Measurements from ENCODE around the gene AGBL4. TPM values are rescaled to one million over a fixed set of nuclear protein-coding genes. Genes with fewer than 3 reads are reported as not detected.

Gene AGBL4
- total and polyA plus RNA-seq, 9 of the 15 experiments (the other 6 are each of a cell fraction or from before 2014, with no cell fraction given): 0.11 TPM; not detected in 7

DNA sequence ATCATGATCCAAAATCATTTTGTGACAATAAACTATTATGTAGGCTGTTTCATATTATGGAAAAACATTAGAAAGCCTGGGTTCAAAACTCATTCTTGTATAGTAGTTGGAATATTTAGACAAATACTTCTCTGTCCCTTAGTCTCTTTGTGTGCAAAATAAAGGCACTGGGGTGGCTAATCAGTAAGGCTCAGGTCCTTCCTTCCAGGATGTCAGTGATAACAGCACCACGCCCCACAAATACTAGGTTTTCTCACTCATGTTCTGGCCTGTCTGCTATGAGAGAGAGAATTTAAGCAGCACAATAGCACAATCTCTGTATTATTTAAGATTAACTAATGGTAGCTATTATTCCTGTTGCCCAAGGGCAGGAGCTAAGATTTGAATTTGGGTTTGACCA lies 788.8 kb downstream of the AGBL4 start:
- Histone ChIP-seq H2AFZ (ENCODE audit: low read depth, low read length) (no peak overlapping the region), H3K9ac (ENCODE audit: insufficient read depth in 1 of 2, low read depth in 2 of 2, low read length in 2 of 2) (no peak overlapping the region), H3K36me3 (ENCODE audit: control insufficient read depth, insufficient read depth, low read length) (no peaks in the 10 kb centered on the region), H3K4me1 (replicated peaks in 1 of 2; ENCODE audit: control insufficient read depth in 2 of 2, insufficient read depth in 2 of 2, low read length in 2 of 2) (no peaks in the 10 kb centered on the region), H3K9me1 (ENCODE audit: control insufficient read depth, insufficient read depth, low read length) (no peaks in the 10 kb centered on the region), H4K20me1 (replicated peaks; ENCODE audit: control insufficient read depth, insufficient read depth, low read length) (no peaks in the 10 kb centered on the region), H3K27me3 (ENCODE audit: control insufficient read depth in 2 of 2, insufficient read depth in 2 of 2, low read length in 2 of 2) (no peaks in the 10 kb centered on the region), H3K9me3 (replicated peaks; ENCODE audit: control insufficient read depth, insufficient read depth, low read depth, low read length) (no peaks in the 10 kb centered on the region), H3K4me3 (no peak overlapping the region), H3K79me2 (ENCODE audit: control insufficient read depth, insufficient read depth, low read length) (no peaks in the 10 kb centered on the region), H3K27ac (ENCODE audit: extremely low read depth, low read depth, low read length) (no peak overlapping the region), H3K4me2 (ENCODE audit: insufficient read depth, low read length) (no peak overlapping the region)
- ATAC-seq (no peak), DNase-seq (ENCODE audit: extremely low read depth in 1 of 4, low spot score in 3 of 4) (no peak), FAIRE-seq (no peak)
- TF ChIP-seq, protein P1, sequence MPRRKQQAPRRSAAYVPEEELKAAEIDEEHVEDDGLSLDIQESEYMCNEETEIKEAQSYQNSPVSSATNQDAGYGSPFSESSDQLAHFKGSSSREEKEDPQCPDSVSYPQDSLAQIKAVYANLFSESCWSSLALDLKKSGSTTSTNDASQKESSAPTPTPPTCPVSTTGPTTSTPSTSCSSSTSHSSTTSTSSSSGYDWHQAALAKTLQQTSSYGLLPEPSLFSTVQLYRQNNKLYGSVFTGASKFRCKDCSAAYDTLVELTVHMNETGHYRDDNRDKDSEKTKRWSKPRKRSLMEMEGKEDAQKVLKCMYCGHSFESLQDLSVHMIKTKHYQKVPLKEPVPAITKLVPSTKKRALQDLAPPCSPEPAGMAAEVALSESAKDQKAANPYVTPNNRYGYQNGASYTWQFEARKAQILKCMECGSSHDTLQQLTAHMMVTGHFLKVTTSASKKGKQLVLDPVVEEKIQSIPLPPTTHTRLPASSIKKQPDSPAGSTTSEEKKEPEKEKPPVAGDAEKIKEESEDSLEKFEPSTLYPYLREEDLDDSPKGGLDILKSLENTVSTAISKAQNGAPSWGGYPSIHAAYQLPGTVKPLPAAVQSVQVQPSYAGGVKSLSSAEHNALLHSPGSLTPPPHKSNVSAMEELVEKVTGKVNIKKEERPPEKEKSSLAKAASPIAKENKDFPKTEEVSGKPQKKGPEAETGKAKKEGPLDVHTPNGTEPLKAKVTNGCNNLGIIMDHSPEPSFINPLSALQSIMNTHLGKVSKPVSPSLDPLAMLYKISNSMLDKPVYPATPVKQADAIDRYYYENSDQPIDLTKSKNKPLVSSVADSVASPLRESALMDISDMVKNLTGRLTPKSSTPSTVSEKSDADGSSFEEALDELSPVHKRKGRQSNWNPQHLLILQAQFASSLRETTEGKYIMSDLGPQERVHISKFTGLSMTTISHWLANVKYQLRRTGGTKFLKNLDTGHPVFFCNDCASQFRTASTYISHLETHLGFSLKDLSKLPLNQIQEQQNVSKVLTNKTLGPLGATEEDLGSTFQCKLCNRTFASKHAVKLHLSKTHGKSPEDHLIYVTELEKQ (CRISPR knock-in tag; IDR thresholded peaks at IDR 0.05): no peak
- TF ChIP-seq SRSF9 (IDR thresholded peaks at IDR 0.05; ENCODE audit: borderline replicate concordance, low read depth, low read length) (no peak), PTTG1 (tag; IDR thresholded peaks at IDR 0.05; ENCODE audit: low read depth) (no peak), ZNF253 (CRISPR knock-in tag; conservative IDR thresholded peaks at IDR 0.05) (no peak), ZNF140 (CRISPR knock-in tag; IDR thresholded peaks at IDR 0.05) (no peak), HDGF (IDR thresholded peaks at IDR 0.05) (no peak), LARP7 (IDR thresholded peaks at IDR 0.05) (no peak)
- ChIA-PET POLR2A (no interaction called here), CTCF (ENCODE audit: low intra/inter-chr PET ratio) (no interaction called here)
- no TSS peak for BruUV-seq (replicated peaks)
- 0% methylated on average over 1 of the region's 1 CpG for WGBS (ENCODE audit: insufficient coverage, low coverage, missing lambda C conversion rate)
- intact Hi-C loops (cut with micrococcal nuclease) (no loop called here), in situ Hi-C loops (cut with MboI) (no loop called here)
